Measurements from ENCODE around the gene ADARB2. TPM values are rescaled to one million over a fixed set of nuclear protein-coding genes. Genes with fewer than 3 reads are reported as not detected.
A peak's percentile ranks its signal among the peaks of the same experiment; 100 is the strongest.

The ADARB2 gene
- total RNA-seq, 6 donors from 2014 or later, result 0.69 to 5.2 (median 1.8) TPM

- TF ChIP-seq POLR2AphosphoS5 (IDR thresholded peaks at IDR 0.05) (no peak), POLR2A (IDR thresholded peaks at IDR 0.05) (no peak), EP300 (IDR thresholded peaks at IDR 0.05) (no peak)
- TF ChIP-seq, protein P1, sequence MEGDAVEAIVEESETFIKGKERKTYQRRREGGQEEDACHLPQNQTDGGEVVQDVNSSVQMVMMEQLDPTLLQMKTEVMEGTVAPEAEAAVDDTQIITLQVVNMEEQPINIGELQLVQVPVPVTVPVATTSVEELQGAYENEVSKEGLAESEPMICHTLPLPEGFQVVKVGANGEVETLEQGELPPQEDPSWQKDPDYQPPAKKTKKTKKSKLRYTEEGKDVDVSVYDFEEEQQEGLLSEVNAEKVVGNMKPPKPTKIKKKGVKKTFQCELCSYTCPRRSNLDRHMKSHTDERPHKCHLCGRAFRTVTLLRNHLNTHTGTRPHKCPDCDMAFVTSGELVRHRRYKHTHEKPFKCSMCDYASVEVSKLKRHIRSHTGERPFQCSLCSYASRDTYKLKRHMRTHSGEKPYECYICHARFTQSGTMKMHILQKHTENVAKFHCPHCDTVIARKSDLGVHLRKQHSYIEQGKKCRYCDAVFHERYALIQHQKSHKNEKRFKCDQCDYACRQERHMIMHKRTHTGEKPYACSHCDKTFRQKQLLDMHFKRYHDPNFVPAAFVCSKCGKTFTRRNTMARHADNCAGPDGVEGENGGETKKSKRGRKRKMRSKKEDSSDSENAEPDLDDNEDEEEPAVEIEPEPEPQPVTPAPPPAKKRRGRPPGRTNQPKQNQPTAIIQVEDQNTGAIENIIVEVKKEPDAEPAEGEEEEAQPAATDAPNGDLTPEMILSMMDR (IDR thresholded peaks at IDR 0.05), result no peak
- H3K9me3 ChIP-seq, result no peaks in the 10 kb centered on the region
- H3K36me3 ChIP-seq, result no peaks in the 10 kb centered on the region
- WGBS, 2 donors, result 75 to 80% methylated on average over 10 to 13 of the region's 13 CpGs
- DNase-seq (no peak), ATAC-seq (ENCODE audit: low FRiP score in 2 of 2) (no peak)
- peaks cover 0 to under 1% (median 0%) of the 10 kb centered on the region in 4 donors for H3K27me3 ChIP-seq
- no peak overlapping the region for H3K27ac ChIP-seq
- H3K4me1 ChIP-seq, result peaks cover 0 to 3% (median 0%) of the 10 kb centered on the region in 4 donors
- H3K4me3 ChIP-seq, result no peak overlapping the region
Observed at GRCh38 chr10:1292611-1293031, 444.7 kb downstream of the ADARB2 start.

DNA sequence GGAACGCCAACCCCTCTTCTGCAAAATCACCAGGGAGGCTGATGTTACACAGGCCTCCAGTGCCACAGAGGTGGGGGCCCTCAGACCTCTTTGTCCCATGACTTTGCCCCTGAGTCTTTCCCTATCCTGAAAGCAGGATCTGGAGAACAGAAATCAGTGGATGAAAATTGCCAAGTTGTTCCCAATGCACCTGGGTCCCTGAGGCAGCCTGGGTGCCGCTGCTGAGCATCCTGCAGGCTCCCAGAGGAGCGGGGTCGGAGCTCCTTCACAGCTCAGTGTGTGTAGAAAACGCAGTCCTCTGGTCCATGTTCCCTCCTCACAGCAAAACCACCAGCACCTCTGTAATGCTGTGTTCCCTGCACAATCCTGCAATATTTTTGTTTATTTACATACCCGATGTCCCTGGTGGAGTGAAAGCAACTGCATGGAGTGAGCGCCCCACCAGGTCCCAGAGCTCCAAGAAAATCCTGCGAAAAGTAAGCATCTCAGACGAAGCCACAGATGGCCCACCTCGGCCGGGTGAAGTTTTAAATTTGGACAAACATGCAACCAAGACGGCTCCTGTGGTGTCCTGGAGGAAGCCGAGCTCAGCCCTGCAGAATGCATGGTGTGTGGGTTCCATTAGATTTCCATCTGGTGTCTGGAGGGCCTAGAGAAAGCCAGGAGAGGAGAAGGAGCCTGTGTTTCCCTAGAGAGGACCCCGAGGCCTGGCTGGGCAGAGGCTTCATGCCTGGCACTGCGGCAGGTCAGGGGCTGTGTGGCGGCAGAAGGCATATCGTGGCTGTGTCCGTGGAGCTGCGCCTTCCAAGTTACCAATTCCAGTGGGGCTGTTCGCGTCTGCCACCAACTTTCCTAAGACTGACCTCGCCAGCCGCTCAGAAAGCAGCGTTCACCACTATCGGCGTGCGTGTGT is 445.9 kb downstream of the ADARB2 start:
- DNase-seq (no peak), ATAC-seq (ENCODE audit: low FRiP score in 2 of 2) (no peak)
- WGBS, 2 donors, result 90 to 91% methylated on average over 26 to 27 of the region's 27 CpGs
- Histone ChIP-seq H3K27ac (no peak overlapping the region), H3K4me1 (peaks cover 0 to 3% (median 0%) of the 10 kb centered on the region in 4 donors), H3K27me3 (no peaks in the 10 kb centered on the region), H3K36me3 (no peaks in the 10 kb centered on the region), H3K4me3 (no peak overlapping the region), H3K9me3 (no peaks in the 10 kb centered on the region)
- TF ChIP-seq EP300 (IDR thresholded peaks at IDR 0.05) (no peak), POLR2AphosphoS5 (IDR thresholded peaks at IDR 0.05) (no peak), POLR2A (IDR thresholded peaks at IDR 0.05) (no peak)
- TF ChIP-seq, protein P1 (IDR thresholded peaks at IDR 0.05), result no peak

DNA sequence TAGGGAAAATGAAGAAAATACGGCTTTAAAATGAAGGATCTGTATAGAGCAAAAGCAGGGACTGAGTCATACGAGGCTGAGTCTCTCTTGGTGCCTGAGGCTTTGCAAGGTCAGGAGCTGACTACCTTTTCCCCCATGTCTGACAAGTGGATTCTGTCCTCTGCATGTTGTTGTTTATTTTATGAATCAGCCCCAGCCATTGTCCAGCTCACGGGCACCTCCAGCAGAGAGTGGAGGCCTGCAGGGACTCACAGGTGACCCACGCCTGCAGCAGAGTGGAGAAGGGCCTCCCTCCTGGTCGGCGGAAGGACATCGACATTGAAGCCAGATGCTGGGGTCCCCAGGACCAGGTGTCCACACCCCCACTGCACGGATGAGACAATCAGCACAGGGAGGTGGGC is 447.3 kb downstream of the ADARB2 start:
- WGBS, 2 donors, result 83 to 91% methylated on average over 5 to 8 of the region's 8 CpGs
- H3K27ac ChIP-seq, result no peak overlapping the region
- no peaks in the 10 kb centered on the region for H3K9me3 ChIP-seq
- TF ChIP-seq EP300 (IDR thresholded peaks at IDR 0.05) (no peak), POLR2A (IDR thresholded peaks at IDR 0.05) (no peak), POLR2AphosphoS5 (IDR thresholded peaks at IDR 0.05) (no peak)
- TF ChIP-seq, protein P1 (IDR thresholded peaks at IDR 0.05), result no peak
- H3K36me3 ChIP-seq, result no peaks in the 10 kb centered on the region
- H3K4me3 ChIP-seq, result no peak overlapping the region
- no peak for ATAC-seq (ENCODE audit: low FRiP score in 2 of 2)
- no peaks in the 10 kb centered on the region for H3K27me3 ChIP-seq
- no peak for DNase-seq
- H3K4me1 ChIP-seq, result peaks cover 0 to 3% (median 0%) of the 10 kb centered on the region in 4 donors

- DNase-seq, result peak in 1 of 2 donors; percentile 47
- TF ChIP-seq POLR2AphosphoS5 (IDR thresholded peaks at IDR 0.05) (no peak), POLR2A (IDR thresholded peaks at IDR 0.05) (no peak), EP300 (IDR thresholded peaks at IDR 0.05) (no peak)
- TF ChIP-seq, protein P1 (IDR thresholded peaks at IDR 0.05), result no peak
- Histone ChIP-seq H3K4me1 (peaks cover 0 to 3% (median 0%) of the 10 kb centered on the region in 4 donors), H3K27me3 (no peaks in the 10 kb centered on the region), H3K36me3 (no peaks in the 10 kb centered on the region), H3K4me3 (no peak overlapping the region), H3K9me3 (no peaks in the 10 kb centered on the region), H3K27ac (no peak overlapping the region)
- 78 to 88% methylated on average over 13 to 16 of the region's 16 CpGs for WGBS, 2 donors
- peak in 1 of 2 donors; percentile 7 for ATAC-seq (ENCODE audit: low FRiP score in 2 of 2)
Observed at GRCh38 chr10:1289591-1289990, 447.7 kb downstream of the ADARB2 start.
